ENCODE measurements around the gene GTF2E1.

GRCh38 chr3:120708408-120708807 lies 34.1 kb upstream of the GTF2E1 start:
- no peak for TF ChIP-seq CTCF (IDR thresholded peaks at IDR 0.05)
- no peak for TF ChIP-seq EP300 (IDR thresholded peaks at IDR 0.05)
- no peak for TF ChIP-seq POLR2A (IDR thresholded peaks at IDR 0.05)

All from ovary (tissue), 3 donors.